Activated CD8-positive, alpha-beta memory T cell treated with anti-CD3 and anti-CD28 coated beads for 24 hours (primary cell): ENCODE measurements around the gene HRH1.
"Not testable (repeated sequence)": the region's sequence is repeated elsewhere in the genome, so short reads cannot be mapped to it uniquely, and the experiment has no call there.

Experiments used
- DNase-seq: peaks from one replicate; pipeline ENCODE4 v3.0.0-alpha.2; 2020

Gene HRH1

GRCh38 chr3:11144996-11145395, 9.3 kb upstream of the HRH1 start:
- no peak for DNase-seq

GRCh38 chr3:11145888-11146287, 8.4 kb upstream of the HRH1 start:
- DNase-seq, result no peak

- no peak for DNase-seq
Measured at GRCh38 chr3:11146773-11147660, 7.3 kb upstream of the HRH1 start.

DNA sequence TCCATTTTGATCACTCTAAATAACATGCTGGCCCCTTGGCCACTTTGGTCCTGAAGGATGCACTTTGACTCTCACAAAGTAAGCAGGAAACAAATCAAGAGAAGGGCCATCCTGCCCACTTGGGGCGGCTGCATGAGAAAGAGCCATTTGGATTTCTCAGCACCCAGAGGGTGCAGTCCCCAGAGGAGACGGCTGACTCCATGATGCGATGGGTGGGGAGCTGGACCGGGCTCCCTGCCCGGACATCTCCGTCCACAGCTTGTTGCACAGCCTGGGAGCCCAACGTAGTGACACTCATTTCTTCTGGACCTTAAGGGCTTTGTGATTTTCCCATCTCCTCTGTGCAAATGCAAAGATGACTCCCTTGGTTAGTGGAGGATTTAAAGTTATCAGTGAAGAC, 4.0 kb upstream of the HRH1 start:
- no peak for DNase-seq

GRCh38 chr3:11152301-11152700, 2.0 kb upstream of the HRH1 start:
- no peak for DNase-seq

GRCh38 chr3:11154953-11155325, 646 bp downstream of the HRH1 start:
- DNase-seq, result no peak

GRCh38 chr3:11155341-11156025, 1.2 kb downstream of the HRH1 start:
- peak; percentile 64 for DNase-seq

- no peak for DNase-seq
Measured at GRCh38 chr3:11156026-11156410, 1.7 kb downstream of the HRH1 start.

DNA sequence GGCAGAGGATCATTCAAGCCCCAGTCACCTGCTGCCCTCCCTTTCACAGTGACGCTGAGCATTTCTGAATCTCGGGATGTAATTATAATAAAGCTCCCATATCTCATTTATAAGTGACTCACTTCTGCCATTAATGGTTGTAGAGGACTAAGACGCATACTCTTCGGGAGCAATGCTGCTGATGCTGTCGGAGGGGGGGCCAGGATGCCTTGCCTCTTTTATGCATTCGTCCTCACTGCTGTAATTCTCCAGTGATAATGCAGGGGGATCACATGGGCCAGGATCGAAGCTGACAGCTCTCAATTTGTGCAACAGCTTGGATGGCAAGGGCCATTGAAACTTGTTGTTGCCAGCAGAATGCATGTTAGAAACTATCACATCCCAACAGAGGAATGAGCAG, 3.1 kb downstream of the HRH1 start:
- DNase-seq, result no peak

GRCh38 chr3:11159421-11159904, 5.2 kb downstream of the HRH1 start:
- DNase-seq, result no peak

DNA sequence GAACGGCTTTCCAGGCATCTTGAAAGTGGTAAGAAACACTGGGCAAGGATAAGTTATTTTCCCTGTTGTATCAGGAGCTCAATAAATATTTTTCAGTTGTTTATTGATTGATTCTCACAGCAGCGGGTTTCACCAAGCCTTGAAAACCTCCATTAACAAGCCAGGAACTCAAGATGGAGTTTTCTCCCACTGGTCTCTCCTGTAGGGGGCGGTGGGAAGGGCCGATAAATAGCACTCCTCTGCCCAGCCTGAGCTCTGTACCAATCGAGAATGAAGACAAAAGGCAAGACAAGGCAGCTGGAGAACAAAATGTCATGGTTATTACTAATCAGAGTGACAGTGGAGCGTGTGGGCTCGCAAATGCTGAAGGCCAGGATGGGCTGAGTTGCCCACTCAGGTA, 7.4 kb downstream of the HRH1 start:
- DNase-seq, result no peak

DNA sequence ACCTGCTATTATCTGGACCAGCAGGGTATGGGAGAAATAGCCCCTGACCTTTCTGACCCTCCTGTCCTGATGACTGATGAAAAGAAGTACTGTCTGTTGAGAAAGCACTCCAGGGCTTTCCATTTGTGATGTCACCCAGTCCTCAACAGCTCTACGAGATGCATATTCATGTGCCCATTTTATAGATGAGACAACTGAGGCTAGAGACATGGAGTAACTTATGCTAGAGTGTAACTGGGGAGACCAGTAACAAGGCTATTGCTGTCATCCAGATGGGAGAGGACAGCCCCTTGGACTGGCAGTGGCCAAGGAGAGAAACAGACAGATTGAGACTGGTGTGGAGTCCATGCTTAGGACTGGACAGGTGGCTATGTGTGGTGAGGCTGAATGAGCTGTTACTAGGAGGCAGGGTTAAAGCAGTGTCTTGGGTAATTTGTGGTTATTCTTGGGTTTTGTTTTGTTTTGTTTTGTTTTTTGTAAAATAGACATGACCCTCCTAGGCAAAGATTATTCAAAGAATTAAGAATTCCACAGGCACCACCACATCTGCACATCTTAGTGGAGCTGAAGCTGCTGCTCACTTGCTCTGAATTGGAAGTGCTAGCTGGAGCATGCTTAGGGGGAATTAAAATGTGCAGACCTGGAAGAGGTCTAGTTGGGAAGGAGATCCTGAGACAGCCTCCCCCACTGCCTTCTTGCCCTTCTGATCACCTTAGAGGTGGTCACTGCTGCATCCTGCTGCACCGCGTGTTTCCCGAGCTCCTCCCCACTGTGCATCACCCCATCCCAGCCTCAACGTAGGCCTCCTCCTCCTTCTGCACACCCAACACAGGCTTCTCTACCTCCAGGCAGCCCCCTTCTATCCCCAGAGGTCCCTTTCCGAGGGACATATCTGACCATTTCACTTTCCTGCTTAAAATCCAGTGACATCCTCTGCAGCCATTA, 8.4 kb downstream of the HRH1 start:
- no peak for DNase-seq

DNA sequence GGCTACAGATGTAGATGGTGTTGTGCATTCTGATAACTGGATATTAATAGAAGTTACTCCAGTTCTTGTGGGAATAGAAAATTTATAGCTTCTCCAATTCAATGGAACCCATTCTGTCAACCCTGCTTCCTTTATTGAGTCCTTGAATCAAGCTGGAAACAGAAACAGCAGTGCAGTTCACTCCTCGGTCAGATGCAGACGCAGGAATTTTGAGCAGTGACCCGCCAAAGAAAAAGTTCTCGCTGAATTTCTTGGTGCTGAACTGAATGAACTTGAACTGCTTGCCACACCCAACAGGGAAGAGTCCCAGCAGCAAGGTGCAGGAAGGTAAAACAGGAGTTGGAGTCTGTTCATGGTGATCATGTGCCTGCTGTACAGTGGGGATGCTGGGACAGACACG, 10.3 kb downstream of the HRH1 start:
- DNase-seq, result no peak

GRCh38 chr3:11165476-11165875, 11.2 kb downstream of the HRH1 start:
- DNase-seq, result no peak

DNA sequence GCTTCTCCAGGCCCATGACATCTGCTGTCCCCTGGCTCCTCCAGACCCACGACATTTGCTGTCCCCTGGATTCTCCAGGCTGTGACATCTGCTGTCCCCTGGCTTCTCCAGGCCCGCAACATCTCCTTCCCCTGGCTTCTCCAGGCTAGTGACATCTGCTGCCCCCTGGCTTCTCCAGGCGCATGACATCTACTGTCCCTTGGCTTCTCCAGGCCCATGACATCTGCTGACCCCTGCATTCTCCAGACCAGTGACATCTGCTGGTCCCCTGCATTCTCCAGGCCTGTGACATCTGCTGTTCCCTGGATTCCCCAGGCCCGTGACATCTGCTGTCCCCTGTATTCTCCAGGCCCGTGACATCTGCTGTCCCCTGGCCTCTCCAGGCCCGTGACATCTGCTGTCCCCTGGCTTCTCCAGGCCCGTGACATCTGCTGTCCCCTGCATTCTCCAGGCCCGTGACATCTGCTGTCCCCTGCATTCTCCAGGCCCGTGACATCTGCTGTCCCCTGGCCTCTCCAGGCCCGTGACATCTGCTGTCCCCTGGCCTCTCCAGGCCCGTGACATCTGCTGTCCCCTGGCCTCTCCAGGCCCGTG, 12.6 kb downstream of the HRH1 start:
- not testable (repeated sequence) for DNase-seq

- no peak for DNase-seq
Measured at GRCh38 chr3:11167590-11167989, 13.3 kb downstream of the HRH1 start.

DNA sequence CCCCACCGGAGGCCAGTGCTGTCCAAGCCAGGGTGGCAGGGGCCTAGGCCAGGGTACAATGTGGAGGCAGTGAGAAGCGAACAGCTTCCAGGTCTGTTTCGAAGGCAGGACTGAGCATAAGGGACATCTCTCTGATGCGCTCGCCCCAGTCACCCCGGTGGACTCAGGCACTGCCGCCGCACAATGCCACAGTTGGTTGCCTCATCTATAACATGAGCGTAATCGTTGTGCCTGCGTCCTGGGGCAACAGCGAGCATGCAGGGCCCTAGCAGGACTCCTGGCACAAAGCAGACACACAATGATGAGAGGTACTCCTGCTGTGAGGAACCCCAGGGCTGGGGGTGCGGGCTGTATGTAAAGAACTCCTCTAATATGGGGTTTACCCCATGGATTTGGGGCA, 14.1 kb downstream of the HRH1 start:
- no peak for DNase-seq

- no peak for DNase-seq
Measured at GRCh38 chr3:11168881-11169805, 14.8 kb downstream of the HRH1 start.

DNA sequence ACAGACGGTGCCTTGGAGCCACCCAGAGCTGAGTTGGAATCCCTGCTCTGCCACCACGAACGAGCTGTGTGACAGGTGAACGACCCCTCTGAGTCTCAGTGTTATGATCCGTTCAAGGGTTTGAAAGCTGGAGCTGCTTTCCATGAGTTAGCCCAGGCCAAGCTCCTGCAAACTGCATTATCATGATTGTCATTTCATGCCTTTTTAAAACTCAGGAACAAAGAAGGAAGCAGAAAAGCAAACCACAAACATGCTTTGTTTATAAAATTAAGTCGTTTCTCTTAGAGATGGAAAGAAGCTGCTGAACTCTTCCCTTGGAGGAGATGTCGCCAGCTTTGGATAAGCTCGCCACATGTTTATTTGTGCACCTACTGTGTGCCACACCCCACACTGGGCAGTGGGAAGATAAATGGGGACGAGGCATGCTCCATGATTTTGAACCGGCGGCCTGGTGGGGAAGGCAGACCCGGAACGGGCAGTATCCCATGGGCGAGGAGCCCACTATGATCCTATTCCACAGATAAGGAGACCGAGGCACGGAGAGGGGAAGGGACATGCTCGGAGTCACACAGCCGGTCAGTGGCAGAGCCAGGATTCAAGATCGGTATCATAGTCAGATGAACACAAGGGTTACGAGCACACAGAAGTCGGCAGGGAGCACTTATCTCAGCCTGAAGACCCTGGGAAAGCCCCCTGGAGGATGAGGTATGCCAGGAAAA, 15.9 kb downstream of the HRH1 start:
- DNase-seq, result no peak

DNA sequence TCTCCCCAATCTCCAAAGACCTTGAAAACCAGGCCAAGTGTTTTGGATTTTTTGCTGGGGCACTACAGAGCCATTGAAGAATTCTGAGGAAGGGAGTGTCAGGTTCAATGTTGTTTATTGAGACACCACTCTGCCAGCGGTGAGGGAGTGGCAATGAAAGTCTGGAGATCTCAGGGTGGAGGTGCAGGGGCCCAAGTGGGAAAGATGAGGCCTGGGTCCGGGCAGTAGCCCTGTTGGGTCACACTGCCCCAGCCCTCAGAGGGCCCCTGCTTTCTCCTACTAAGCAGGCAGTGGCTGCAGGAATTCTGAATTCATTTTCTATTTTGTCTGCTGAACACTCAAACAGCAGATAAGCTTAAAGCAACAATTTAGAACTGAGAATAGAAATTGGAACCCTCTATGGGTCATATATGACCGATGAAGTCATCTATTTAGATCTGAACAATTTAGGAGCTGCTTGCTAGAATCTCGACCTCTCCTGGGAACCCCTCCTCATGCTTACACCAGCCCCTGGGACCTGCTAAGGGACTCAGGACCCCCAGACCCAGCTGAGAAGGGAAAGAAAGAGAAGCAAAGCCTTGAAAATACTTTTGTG, 17.9 kb downstream of the HRH1 start:
- DNase-seq, result no peak
